ENCODE measurements around the gene SYP. TPM values are rescaled to one million over a fixed set of nuclear protein-coding genes. Genes with fewer than 3 reads are reported as not detected.

SYP gene
- total and polyA plus RNA-seq, 12 donors, result 0.59 to 2.9 (median 1.2) TPM

- H3K4me1 ChIP-seq, result peaks cover 0 to 30% (median 14%) of the 10 kb centered on the region in 9 donors
- H3K36me3 ChIP-seq, result peaks cover 0 to 1% (median 0%) of the 10 kb centered on the region in 9 donors
- TF ChIP-seq CTCF (IDR thresholded peaks at IDR 0.05), result no peak
- 65 to 69% methylated on average over 7 to 8 of the region's 8 CpGs for WGBS, 2 donors
- H3K9me3 ChIP-seq, result peaks cover 0 to 5% (median 0%) of the 10 kb centered on the region in 11 donors
- intact Hi-C loops (cut with DNase I), result no loop called here
- H3K27ac ChIP-seq, result no peak overlapping the region
- DNase-seq, result no peak
- no peak overlapping the region for H3K4me3 ChIP-seq
- no peak for ATAC-seq
- no peaks in the 10 kb centered on the region for H3K27me3 ChIP-seq
Measured at GRCh38 chrX:49188468-49189076, 11.4 kb downstream of the SYP start.

GRCh38 chrX:49187526-49187925 is 12.5 kb downstream of the SYP start:
- H3K27me3 ChIP-seq, result no peaks in the 10 kb centered on the region
- DNase-seq, result no peak

GRCh38 chrX:49187028-49187394 is 13.0 kb downstream of the SYP start:
- Histone ChIP-seq H3K27me3 (no peaks in the 10 kb centered on the region), H3K36me3 (peaks cover 0 to 16% (median 0%) of the 10 kb centered on the region in 9 donors), H3K4me3 (no peak overlapping the region), H3K27ac (peak overlapping the region in 8 of 10 donors; percentile 56 to 90 (median 81)), H3K9me3 (peaks cover 0 to 4% (median 0%) of the 10 kb centered on the region in 11 donors), H3K4me1 (peaks cover 0 to 30% (median 14%) of the 10 kb centered on the region in 9 donors)
- TF ChIP-seq CTCF (IDR thresholded peaks at IDR 0.05), result no peak
- DNase-seq (no peak), ATAC-seq (no peak)
- intact Hi-C loops (cut with DNase I), result no loop called here
- WGBS, 2 donors, result 58 to 64% methylated on average over 11 to 14 of the region's 15 CpGs

More at GRCh38 chrX:49187526-49187925, 12.5 kb downstream of the SYP start:
- peaks cover 0 to 30% (median 14%) of the 10 kb centered on the region in 9 donors for H3K4me1 ChIP-seq
- peaks cover 0 to 10% (median 0%) of the 10 kb centered on the region in 9 donors for H3K36me3 ChIP-seq
- ATAC-seq, result no peak
- peak overlapping the region in 4 of 10 donors; percentile 81 to 90 (median 86) for H3K27ac ChIP-seq
- H3K9me3 ChIP-seq, result peaks cover 0 to 5% (median 0%) of the 10 kb centered on the region in 11 donors
- 42 to 67% methylated on average over 6 to 10 of the region's 10 CpGs for WGBS, 2 donors
- H3K4me3 ChIP-seq, result no peak overlapping the region
- intact Hi-C loops (cut with DNase I), result no loop called here
- TF ChIP-seq CTCF (IDR thresholded peaks at IDR 0.05), result no peak

- ATAC-seq (peak; percentile 48 to 63 (median 51)), DNase-seq (peak; percentile 82 to 86)
- Histone ChIP-seq H3K4me3 (peak within 1 kb of the TSS; percentile 14 to 63 (median 56)), H3K27ac (peak within 1 kb of the TSS; percentile 54 to 90 (median 81)), H3K36me3 (peaks cover 0 to 18% (median 0%) of the 10 kb centered on the region in 9 donors), H3K9me3 (no peaks in the 10 kb centered on the region), H3K27me3 (no peaks in the 10 kb centered on the region), H3K4me1 (peaks cover 0 to 30% (median 11%) of the 10 kb centered on the region in 9 donors)
- WGBS, 2 donors, result 10 to 11% methylated on average over 48 to 62 of the region's 62 CpGs
- TF ChIP-seq CTCF (IDR thresholded peaks at IDR 0.05), result peak in 7 of 9 donors; percentile 24 to 65 (median 42)
- intact Hi-C loops (cut with DNase I), result no loop called here
Measured at GRCh38 chrX:49186125-49187027, 13.6 kb downstream of the SYP start, which contains the start of gene PRICKLE3. Gene PRICKLE3 (minus strand): TSS chrX:49186373. CDS start chrX:49186297, 76 bp downstream.
